Neural progenitor cell (in vitro differentiated cells): Measurements from ENCODE around the gene ZBTB20.

Experiments
- CTCF ChIP-seq: fragments of 200-600 bp; sonication (generic); IDR thresholded peaks from 2 replicates; pipeline ENCODE4 v1.5.1; 2017; ENCODE audit warnings: antibody characterized with exemption, mild to moderate bottlenecking
- EZH2 ChIP-seq: fragments of 200-600 bp; sonication (generic); IDR thresholded peaks from 2 replicates; pipeline ENCODE4 v1.6.1; 2017; ENCODE audit warnings: antibody characterized with exemption, mild to moderate bottlenecking, moderate library complexity

DNA sequence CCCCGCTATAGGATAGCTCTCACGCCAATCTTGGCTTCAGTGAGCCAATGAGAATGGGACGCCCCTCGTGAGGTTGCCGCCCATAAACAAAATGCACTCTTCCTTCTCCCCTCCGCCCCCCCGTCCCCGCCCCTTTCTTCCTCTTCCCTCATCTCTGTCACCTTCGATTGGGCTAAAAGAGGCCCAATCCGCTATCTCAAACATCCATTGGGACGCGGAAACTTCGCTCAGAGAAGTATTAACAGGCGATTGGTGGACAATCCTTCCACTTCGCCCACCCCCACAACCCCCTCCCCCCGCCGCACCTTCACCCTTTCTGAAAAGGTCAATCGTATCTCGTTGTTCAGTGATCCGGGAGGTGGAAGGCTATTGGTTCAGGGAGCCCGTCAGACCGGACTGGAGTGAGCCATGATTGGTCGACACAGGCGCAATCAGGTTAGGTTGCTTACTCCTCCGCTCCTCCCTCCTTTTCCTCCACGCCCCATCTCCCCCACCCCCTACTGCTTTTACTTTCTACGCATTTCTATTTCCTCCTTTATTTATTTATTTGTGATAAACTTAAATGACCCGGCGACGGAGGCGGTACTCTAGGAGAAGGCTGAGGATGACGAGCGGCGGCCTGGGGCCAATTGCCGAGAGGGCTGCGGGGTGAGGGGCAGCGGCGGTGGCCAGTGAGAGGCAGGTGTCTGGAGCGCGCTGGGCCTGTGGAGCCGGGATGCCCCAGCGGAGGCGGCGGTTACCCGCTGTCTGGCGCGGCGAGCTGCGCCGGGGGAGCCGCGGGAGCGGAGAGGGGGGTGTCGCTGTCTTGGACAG lies 447 bp upstream of the ZBTB20 start:
- TF ChIP-seq EZH2 (no peak), CTCF (no peak)
